HCT116 (cell line): ENCODE results near the gene KRTAP22-2.

Experiments used
- CTCF ChIP-seq, 3 experiments: fragments of 200-600 bp in 1 of 3; sonication (generic) in 1 of 3; IDR thresholded peaks in 2 of 3; conservative IDR thresholded peaks in 1 of 3; 2 replicates each; pipeline ENCODE4 v1.5.1; 2012 to 2017; ENCODE audit warnings: low read depth in 2 of 3, low read length in 2 of 3, antibody characterized with exemption in 1 of 3, borderline replicate concordance in 1 of 3, control low read depth in 1 of 3, mild to moderate bottlenecking in 1 of 3, mixed read lengths in 1 of 3, mixed run types in 1 of 3, moderate library complexity in 1 of 3; ENCODE audit not compliant: insufficient read depth in 1 of 3
- POLR2A ChIP-seq: IDR thresholded peaks from 2 replicates; pipeline ENCODE4 v1.7.0; 2011; ENCODE audit warnings: borderline replicate concordance; ENCODE audit not compliant: insufficient read depth, insufficient read length; ENCODE audit errors: extremely low read depth
- SIN3A ChIP-seq: IDR thresholded peaks from 2 replicates; pipeline ENCODE4 v1.6.1; 2012; ENCODE audit warnings: low read depth

GRCh38 chr21:30541764-30542163, 48.4 kb downstream of the KRTAP22-2 start, which contains the start of gene KRTAP19-6:
- TF ChIP-seq CTCF (IDR thresholded peaks at IDR 0.05 in 2 of 3, conservative IDR thresholded peaks at IDR 0.05 in 1 of 3; ENCODE audit: borderline replicate concordance in 1 of 3, insufficient read depth in 1 of 3, low read depth in 2 of 3, low read length in 2 of 3) (no peak), SIN3A (no peak), POLR2A (no peak)
